Measurements from ENCODE around the gene ATP1A1. TPM values are rescaled to one million over a fixed set of nuclear protein-coding genes. Genes with fewer than 3 reads are reported as not detected.

The ATP1A1 gene
- total RNA-seq, 1 donor from 2014 or later: 219 TPM

- no peaks in the 10 kb centered on the region for H3K36me3 Mint-ChIP-seq
- DNase-seq (ENCODE audit: low spot score in 2 of 2, unreplicated experiment in 2 of 2): no peak
- peaks cover 10% of the 10 kb centered on the region for H3K9me3 Mint-ChIP-seq
- no peaks in the 10 kb centered on the region for H3K27me3 Mint-ChIP-seq (ENCODE audit: low read depth)
- H3K4me1 Mint-ChIP-seq: peaks cover 4% of the 10 kb centered on the region
- no peak for TF ChIP-seq CTCF (IDR thresholded peaks at IDR 0.05; ENCODE audit: unreplicated experiment)
- no peak overlapping the region for H3K27ac Mint-ChIP-seq
- no peak overlapping the region for H3K4me3 Mint-ChIP-seq
Measured at GRCh38 chr1:116351914-116352313, 21.1 kb upstream of the ATP1A1 start.

GRCh38 chr1:116352349-116352813 lies 20.7 kb upstream of the ATP1A1 start:
- Mint-ChIP-seq H3K27ac (no peak overlapping the region), H3K9me3 (peaks cover 10% of the 10 kb centered on the region), H3K36me3 (no peaks in the 10 kb centered on the region), H3K4me3 (no peak overlapping the region), H3K27me3 (ENCODE audit: low read depth) (no peaks in the 10 kb centered on the region), H3K4me1 (no peaks in the 10 kb centered on the region)
- no peak for DNase-seq (ENCODE audit: low spot score in 2 of 2, unreplicated experiment in 2 of 2)
- no peak for TF ChIP-seq CTCF (IDR thresholded peaks at IDR 0.05; ENCODE audit: unreplicated experiment)

GRCh38 chr1:116353155-116353554 lies 19.9 kb upstream of the ATP1A1 start:
- DNase-seq (ENCODE audit: low spot score in 2 of 2, unreplicated experiment in 2 of 2): no peak
- Mint-ChIP-seq H3K4me1 (no peaks in the 10 kb centered on the region), H3K27ac (no peak overlapping the region), H3K36me3 (no peaks in the 10 kb centered on the region), H3K27me3 (ENCODE audit: low read depth) (no peaks in the 10 kb centered on the region), H3K9me3 (peaks cover 6% of the 10 kb centered on the region), H3K4me3 (no peak overlapping the region)
- no peak for TF ChIP-seq CTCF (IDR thresholded peaks at IDR 0.05; ENCODE audit: unreplicated experiment)

- peaks cover 16% of the 10 kb centered on the region for H3K4me1 Mint-ChIP-seq
- no peak overlapping the region for H3K27ac Mint-ChIP-seq
- no peak overlapping the region for H3K4me3 Mint-ChIP-seq
- no peaks in the 10 kb centered on the region for H3K27me3 Mint-ChIP-seq (ENCODE audit: low read depth)
- no peak for DNase-seq (ENCODE audit: low spot score in 2 of 2, unreplicated experiment in 2 of 2)
- no peaks in the 10 kb centered on the region for H3K36me3 Mint-ChIP-seq
- H3K9me3 Mint-ChIP-seq: no peaks in the 10 kb centered on the region
- TF ChIP-seq CTCF (IDR thresholded peaks at IDR 0.05; ENCODE audit: unreplicated experiment): no peak
Measured at GRCh38 chr1:116356067-116356466, 17.0 kb upstream of the ATP1A1 start.

- Mint-ChIP-seq H3K9me3 (no peaks in the 10 kb centered on the region), H3K4me3 (no peak overlapping the region), H3K4me1 (peaks cover 18% of the 10 kb centered on the region), H3K27ac (no peak overlapping the region), H3K27me3 (ENCODE audit: low read depth) (no peaks in the 10 kb centered on the region), H3K36me3 (no peaks in the 10 kb centered on the region)
- no peak for TF ChIP-seq CTCF (IDR thresholded peaks at IDR 0.05; ENCODE audit: unreplicated experiment)
- DNase-seq (ENCODE audit: low spot score in 2 of 2, unreplicated experiment in 2 of 2): no peak
Measured at GRCh38 chr1:116356673-116357072, 16.4 kb upstream of the ATP1A1 start.

GRCh38 chr1:116357487-116357886 lies 15.6 kb upstream of the ATP1A1 start:
- TF ChIP-seq CTCF (IDR thresholded peaks at IDR 0.05; ENCODE audit: unreplicated experiment): no peak
- H3K27ac Mint-ChIP-seq: no peak overlapping the region
- no peaks in the 10 kb centered on the region for H3K9me3 Mint-ChIP-seq
- DNase-seq (ENCODE audit: low spot score in 2 of 2, unreplicated experiment in 2 of 2): no peak
- H3K4me1 Mint-ChIP-seq: peaks cover 18% of the 10 kb centered on the region
- H3K4me3 Mint-ChIP-seq: no peak overlapping the region
- H3K36me3 Mint-ChIP-seq: no peaks in the 10 kb centered on the region
- no peaks in the 10 kb centered on the region for H3K27me3 Mint-ChIP-seq (ENCODE audit: low read depth)

Data from mesothelial cell of epicardium (in vitro differentiated cells).